ENCODE results near the gene COL21A1.

The COL21A1 gene

DNA sequence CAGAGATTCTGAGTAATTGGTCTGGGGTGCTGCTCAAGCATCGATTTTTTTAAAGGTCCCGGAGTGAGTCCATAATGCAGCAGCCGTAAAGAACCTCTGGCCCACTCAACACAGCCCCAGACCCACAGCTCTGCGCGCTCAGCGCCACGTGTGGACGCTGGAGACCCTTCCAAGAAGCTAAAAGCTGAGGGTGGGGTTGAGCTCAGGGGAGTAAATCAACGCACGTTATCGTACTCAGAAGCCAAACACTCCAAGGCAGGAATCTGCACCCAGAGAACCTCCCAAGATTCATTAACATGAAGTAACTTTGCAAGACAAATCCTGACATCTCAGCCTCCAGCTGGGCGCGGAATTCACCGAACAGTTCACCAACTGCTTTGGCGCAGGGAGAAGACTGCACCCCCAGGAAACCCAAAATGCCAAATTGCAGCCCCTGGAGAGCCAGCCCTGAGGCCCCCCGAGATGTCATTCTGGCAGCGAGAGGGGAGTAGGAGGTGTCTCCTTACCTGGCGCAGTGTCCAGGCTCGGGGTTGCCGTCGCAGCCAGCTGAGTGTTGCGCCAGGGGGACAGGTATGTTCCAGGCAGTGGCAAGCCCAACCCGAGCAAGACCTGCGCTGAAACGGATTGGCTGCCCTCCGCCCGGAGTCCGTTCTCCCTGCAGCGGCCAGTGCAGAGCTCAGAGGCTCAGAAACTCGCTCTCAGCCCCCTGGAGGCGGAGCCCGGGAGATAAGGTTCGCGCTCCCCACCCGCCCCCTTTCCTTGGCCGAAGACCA, at the start of gene COL21A1:
Gene COL21A1, minus strand, starts transcription at position 700 of the 773 bp plus-strand sequence. CDS start 64,962 bp downstream, outside the sequence.
- peak; percentile 73 for DNase-seq (ENCODE audit: low read depth)
- Histone ChIP-seq H3K9me3 (ENCODE audit: control insufficient read depth, low read length) (no peaks in the 10 kb centered on the region), H3K4me1 (ENCODE audit: control insufficient read depth, insufficient read depth, low read length) (peaks cover 33% of the 10 kb centered on the region), H3K27me3 (replicated peaks; ENCODE audit: control insufficient read depth, insufficient read depth, low read length) (no peaks in the 10 kb centered on the region), H3K9ac (ENCODE audit: low read length) (peak within 1 kb of the TSS; percentile 84), H3K4me3 (ENCODE audit: low read length) (peak within 1 kb of the TSS; percentile 87), H3K36me3 (ENCODE audit: control insufficient read depth, insufficient read depth, low read length, severe bottlenecking) (no peaks in the 10 kb centered on the region)

GRCh38 chr6:56293781-56294180, 46.4 kb upstream of the COL21A1 start:
- H3K36me3 ChIP-seq (ENCODE audit: control insufficient read depth, insufficient read depth, low read length, severe bottlenecking): no peaks in the 10 kb centered on the region
- H3K27me3 ChIP-seq (replicated peaks; ENCODE audit: control insufficient read depth, insufficient read depth, low read length): no peaks in the 10 kb centered on the region
- H3K4me3 ChIP-seq (ENCODE audit: low read length): no peak overlapping the region
- no peak overlapping the region for H3K9ac ChIP-seq (ENCODE audit: low read length)
- H3K4me1 ChIP-seq (ENCODE audit: control insufficient read depth, insufficient read depth, low read length): peaks cover 23% of the 10 kb centered on the region
- peak; percentile 48 for DNase-seq (ENCODE audit: low read depth)
- no peaks in the 10 kb centered on the region for H3K9me3 ChIP-seq (ENCODE audit: control insufficient read depth, low read length)

DNA sequence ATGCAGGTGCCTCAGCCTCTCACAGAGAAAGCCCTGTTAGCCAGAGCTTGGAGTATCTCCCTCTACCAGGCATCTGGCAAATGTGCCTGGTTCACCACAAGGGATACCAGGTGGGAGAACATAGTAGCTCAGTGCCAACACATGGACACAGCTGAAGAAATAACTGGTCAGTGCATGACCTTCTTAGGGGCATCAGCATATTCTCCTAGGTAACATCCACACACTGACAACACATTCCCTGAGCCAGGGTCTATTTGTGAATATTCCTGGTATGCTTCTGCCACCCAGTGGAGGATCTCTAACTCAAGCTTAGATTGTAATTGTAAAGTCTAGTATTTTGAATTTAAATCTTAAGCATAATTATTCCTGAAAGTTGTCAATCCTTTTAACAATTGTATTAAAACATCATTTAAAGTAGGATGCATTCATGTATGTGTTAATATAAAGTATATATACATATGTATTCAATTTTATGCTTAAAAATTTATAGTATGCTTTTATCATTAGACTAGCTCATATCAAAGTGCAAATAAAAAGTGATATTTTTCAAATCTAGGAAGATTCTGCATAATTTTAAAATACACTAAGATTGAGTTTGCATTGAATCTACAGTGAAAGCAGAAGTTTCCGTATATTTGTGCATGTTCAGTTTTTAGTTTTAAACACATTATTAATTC, 45.3 kb upstream of the COL21A1 start:
- Histone ChIP-seq H3K9ac (ENCODE audit: low read length) (no peak overlapping the region), H3K4me1 (ENCODE audit: control insufficient read depth, insufficient read depth, low read length) (peaks cover 17% of the 10 kb centered on the region), H3K36me3 (ENCODE audit: control insufficient read depth, insufficient read depth, low read length, severe bottlenecking) (no peaks in the 10 kb centered on the region), H3K9me3 (ENCODE audit: control insufficient read depth, low read length) (no peaks in the 10 kb centered on the region), H3K4me3 (ENCODE audit: low read length) (no peak overlapping the region), H3K27me3 (replicated peaks; ENCODE audit: control insufficient read depth, insufficient read depth, low read length) (no peaks in the 10 kb centered on the region)
- DNase-seq (ENCODE audit: low read depth): peak; percentile 87

DNA sequence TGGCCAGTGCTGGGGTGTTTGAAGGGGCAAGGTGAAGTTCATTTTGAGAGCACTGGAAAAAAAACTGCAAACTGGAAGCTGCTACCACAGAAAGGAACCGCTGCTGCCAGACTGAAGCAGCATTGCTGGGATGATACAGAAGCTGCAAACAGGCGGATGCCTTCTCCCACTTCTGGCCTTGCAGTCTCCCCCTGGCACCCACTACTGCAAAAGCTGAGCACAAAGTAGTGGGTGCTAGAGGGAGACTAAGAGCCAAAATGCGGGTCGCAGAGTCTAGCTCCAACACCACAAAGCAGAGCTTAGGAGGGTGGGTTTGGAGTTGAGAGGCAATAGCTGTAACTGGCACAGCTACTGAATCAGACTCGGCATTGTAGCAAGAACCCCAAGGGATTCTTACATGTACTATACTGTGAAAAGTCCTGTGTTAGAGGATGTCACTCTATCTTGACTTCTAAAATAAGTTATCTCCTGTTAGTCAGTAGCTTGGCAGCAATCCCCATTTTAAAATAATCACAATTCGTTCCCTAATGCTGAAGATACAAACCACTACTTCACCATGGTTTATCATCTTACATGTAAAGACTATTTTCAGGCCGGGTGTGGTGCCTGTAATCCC, 44.0 kb upstream of the COL21A1 start:
- Histone ChIP-seq H3K4me1 (ENCODE audit: control insufficient read depth, insufficient read depth, low read length) (peaks cover 7% of the 10 kb centered on the region), H3K9ac (ENCODE audit: low read length) (peak overlapping the region; percentile 18), H3K9me3 (ENCODE audit: control insufficient read depth, low read length) (no peaks in the 10 kb centered on the region), H3K4me3 (ENCODE audit: low read length) (no peak overlapping the region), H3K36me3 (ENCODE audit: control insufficient read depth, insufficient read depth, low read length, severe bottlenecking) (no peaks in the 10 kb centered on the region), H3K27me3 (replicated peaks; ENCODE audit: control insufficient read depth, insufficient read depth, low read length) (no peaks in the 10 kb centered on the region)
- DNase-seq (ENCODE audit: low read depth): no peak

DNA sequence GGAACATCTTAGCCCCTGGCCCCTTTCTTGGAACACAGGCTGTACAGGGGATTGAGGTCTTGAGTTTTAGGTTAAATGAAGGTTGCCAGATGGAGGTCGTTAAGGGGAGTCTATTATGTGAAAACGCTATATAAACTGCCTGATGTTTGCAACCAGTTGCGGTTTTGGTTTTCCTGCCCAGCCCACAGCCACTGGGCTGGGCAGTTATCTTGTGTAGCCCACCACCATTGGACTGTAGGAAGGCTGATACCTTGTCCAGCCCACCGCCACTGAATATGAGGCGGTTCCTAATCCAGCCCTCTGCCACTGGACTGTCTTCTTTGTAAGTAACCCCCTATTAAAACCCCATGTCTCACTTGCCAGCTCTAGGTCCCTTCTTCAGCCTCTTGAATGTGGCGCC, 42.3 kb upstream of the COL21A1 start:
- DNase-seq (ENCODE audit: low read depth): no peak
- no peaks in the 10 kb centered on the region for H3K9me3 ChIP-seq (ENCODE audit: control insufficient read depth, low read length)
- no peak overlapping the region for H3K4me3 ChIP-seq (ENCODE audit: low read length)

GRCh38 chr6:56288347-56288746, 41.0 kb upstream of the COL21A1 start:
- H3K36me3 ChIP-seq (ENCODE audit: control insufficient read depth, insufficient read depth, low read length, severe bottlenecking): no peaks in the 10 kb centered on the region

More for the DNA sequence above, 42.3 kb upstream of the COL21A1 start:
- H3K27me3 ChIP-seq (replicated peaks; ENCODE audit: control insufficient read depth, insufficient read depth, low read length): no peaks in the 10 kb centered on the region
- no peaks in the 10 kb centered on the region for H3K36me3 ChIP-seq (ENCODE audit: control insufficient read depth, insufficient read depth, low read length, severe bottlenecking)
- peaks cover 7% of the 10 kb centered on the region for H3K4me1 ChIP-seq (ENCODE audit: control insufficient read depth, insufficient read depth, low read length)
- H3K9ac ChIP-seq (ENCODE audit: low read length): no peak overlapping the region

GRCh38 chr6:56282391-56282790, 35.0 kb upstream of the COL21A1 start:
- Histone ChIP-seq H3K4me1 (ENCODE audit: control insufficient read depth, insufficient read depth, low read length) (peaks cover 7% of the 10 kb centered on the region), H3K36me3 (ENCODE audit: control insufficient read depth, insufficient read depth, low read length, severe bottlenecking) (no peaks in the 10 kb centered on the region), H3K4me3 (ENCODE audit: low read length) (no peak overlapping the region), H3K9me3 (ENCODE audit: control insufficient read depth, low read length) (no peaks in the 10 kb centered on the region), H3K9ac (ENCODE audit: low read length) (no peak overlapping the region), H3K27me3 (replicated peaks; ENCODE audit: control insufficient read depth, insufficient read depth, low read length) (no peaks in the 10 kb centered on the region)
- peak; percentile 81 for DNase-seq (ENCODE audit: low read depth)

More at GRCh38 chr6:56288347-56288746, 41.0 kb upstream of the COL21A1 start:
- Histone ChIP-seq H3K9me3 (ENCODE audit: control insufficient read depth, low read length) (no peaks in the 10 kb centered on the region), H3K27me3 (replicated peaks; ENCODE audit: control insufficient read depth, insufficient read depth, low read length) (no peaks in the 10 kb centered on the region), H3K4me3 (ENCODE audit: low read length) (no peak overlapping the region), H3K9ac (ENCODE audit: low read length) (no peak overlapping the region), H3K4me1 (ENCODE audit: control insufficient read depth, insufficient read depth, low read length) (peaks cover 7% of the 10 kb centered on the region)
- no peak for DNase-seq (ENCODE audit: low read depth)

- no peak overlapping the region for H3K9ac ChIP-seq (ENCODE audit: low read length)
- no peaks in the 10 kb centered on the region for H3K36me3 ChIP-seq (ENCODE audit: control insufficient read depth, insufficient read depth, low read length, severe bottlenecking)
- DNase-seq (ENCODE audit: low read depth): no peak
- H3K4me3 ChIP-seq (ENCODE audit: low read length): no peak overlapping the region
- H3K9me3 ChIP-seq (ENCODE audit: control insufficient read depth, low read length): no peaks in the 10 kb centered on the region
- peaks cover 7% of the 10 kb centered on the region for H3K4me1 ChIP-seq (ENCODE audit: control insufficient read depth, insufficient read depth, low read length)
- H3K27me3 ChIP-seq (replicated peaks; ENCODE audit: control insufficient read depth, insufficient read depth, low read length): no peaks in the 10 kb centered on the region
Observed at GRCh38 chr6:56280126-56280525, 32.7 kb upstream of the COL21A1 start.

DNA sequence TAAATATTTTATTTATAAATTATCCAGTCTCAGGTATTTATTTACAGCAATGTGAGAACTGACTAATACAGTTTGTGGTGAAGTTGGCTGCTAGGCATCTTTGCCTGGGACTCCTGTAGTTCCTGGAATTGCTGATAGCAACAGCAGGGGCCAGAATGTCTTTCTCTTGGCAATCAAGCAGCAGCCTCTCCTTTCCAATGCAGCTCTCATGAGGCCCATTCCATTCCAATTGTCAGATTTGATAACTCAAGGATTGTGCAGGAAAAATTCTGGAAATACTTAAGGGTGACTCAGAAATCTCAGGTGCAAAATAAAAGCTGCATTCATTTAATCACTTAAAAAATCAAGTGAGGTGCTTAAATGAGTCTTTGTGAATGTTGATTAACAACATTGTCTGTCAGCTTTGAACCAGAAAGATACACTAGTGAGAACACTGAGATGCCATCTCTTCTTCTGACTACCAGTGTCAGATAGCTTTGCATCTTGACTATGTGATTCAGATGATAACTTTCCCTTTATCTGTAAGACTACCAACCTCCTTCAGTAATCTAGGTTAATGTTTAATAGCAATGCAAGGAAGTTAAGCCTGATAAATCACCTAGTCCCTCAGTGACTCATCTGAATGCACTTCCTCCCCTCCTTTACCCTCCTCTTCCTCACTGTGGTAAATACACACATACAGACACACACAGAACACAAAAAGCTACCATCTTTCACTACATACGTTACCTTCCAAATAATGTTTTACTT, 32.1 kb upstream of the COL21A1 start:
- peak; percentile 69 for DNase-seq (ENCODE audit: low read depth)
- H3K4me3 ChIP-seq (ENCODE audit: low read length): no peak overlapping the region
- H3K36me3 ChIP-seq (ENCODE audit: control insufficient read depth, insufficient read depth, low read length, severe bottlenecking): no peaks in the 10 kb centered on the region
- no peak overlapping the region for H3K9ac ChIP-seq (ENCODE audit: low read length)
- peaks cover 4% of the 10 kb centered on the region for H3K9me3 ChIP-seq (ENCODE audit: control insufficient read depth, low read length)
- no peaks in the 10 kb centered on the region for H3K27me3 ChIP-seq (replicated peaks; ENCODE audit: control insufficient read depth, insufficient read depth, low read length)
- peaks cover 7% of the 10 kb centered on the region for H3K4me1 ChIP-seq (ENCODE audit: control insufficient read depth, insufficient read depth, low read length)

DNA sequence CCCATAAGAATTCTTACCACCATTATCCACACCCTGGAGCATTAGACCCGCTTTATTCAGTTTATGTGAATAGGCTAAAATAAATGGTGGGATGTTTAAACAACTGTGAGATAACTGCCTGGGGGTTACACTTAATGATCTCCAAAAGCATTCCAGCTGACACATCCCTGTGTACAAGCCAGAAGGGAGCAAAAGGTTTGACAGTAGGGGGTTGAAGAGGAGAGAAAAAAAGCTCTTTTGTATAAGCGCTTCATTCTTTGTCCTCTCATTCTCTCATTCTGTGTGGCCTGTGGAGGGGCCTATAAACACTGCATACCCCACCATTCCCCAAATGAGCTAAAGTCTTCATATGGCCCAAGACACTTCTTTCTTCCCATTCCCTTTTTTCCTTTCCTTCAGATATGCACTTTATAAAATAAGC, 30.8 kb upstream of the COL21A1 start:
- Histone ChIP-seq H3K4me3 (ENCODE audit: low read length) (no peak overlapping the region), H3K4me1 (ENCODE audit: control insufficient read depth, insufficient read depth, low read length) (peaks cover 7% of the 10 kb centered on the region), H3K9me3 (ENCODE audit: control insufficient read depth, low read length) (peaks cover 9% of the 10 kb centered on the region), H3K36me3 (ENCODE audit: control insufficient read depth, insufficient read depth, low read length, severe bottlenecking) (no peaks in the 10 kb centered on the region), H3K9ac (ENCODE audit: low read length) (no peak overlapping the region), H3K27me3 (replicated peaks; ENCODE audit: control insufficient read depth, insufficient read depth, low read length) (no peaks in the 10 kb centered on the region)
- DNase-seq (ENCODE audit: low read depth): no peak

All from adipocyte (in vitro differentiated cells).